GM12878 (cell line): ENCODE data around the gene IFNL1.

ENCODE experiments used
- CTCF ChIP-seq, 3 experiments: IDR thresholded peaks in 2 of 3; conservative IDR thresholded peaks in 1 of 3; 2 replicates each; pipeline ENCODE4 v1.5.1; 2011; ENCODE audit warnings: low read depth in 3 of 3, low read length in 3 of 3, mild to moderate bottlenecking in 3 of 3, control low read depth in 2 of 3, moderate library complexity in 2 of 3, inconsistent platforms in 1 of 3, mixed read lengths in 1 of 3; ENCODE audit not compliant: control insufficient read depth in 2 of 3, insufficient read depth in 1 of 3; ENCODE audit errors: extremely low read depth in 1 of 3
- EP300 ChIP-seq, 2 experiments: fragments of 150-350 bp in 1 of 2; IDR thresholded peaks; 2 replicates each; pipeline ENCODE4 v1.6.1; 2011 to 2012; ENCODE audit warnings: low read depth in 2 of 2, low read length in 2 of 2, borderline replicate concordance in 1 of 2, improper control_type of control experiment in 1 of 2, inconsistent platforms in 1 of 2; ENCODE audit not compliant: control insufficient read depth in 1 of 2
- GABPA ChIP-seq: IDR thresholded peaks from 2 replicates; pipeline ENCODE4 v1.6.1; 2014; ENCODE audit warnings: antibody characterized with exemption, low read depth, mild to moderate bottlenecking, inconsistent platforms
- HCFC1 ChIP-seq: fragments of 150-350 bp; IDR thresholded peaks from 2 replicates; pipeline ENCODE4 v1.6.1; 2014; ENCODE audit warnings: low read length
- JUNB ChIP-seq: IDR thresholded peaks from 2 replicates; pipeline ENCODE4 v1.6.1; 2016; ENCODE audit warnings: antibody characterized with exemption, mild to moderate bottlenecking
- KDM1A ChIP-seq: fragments of 200-600 bp; sonication (generic); IDR thresholded peaks from 2 replicates; pipeline ENCODE4 v1.6.1; 2016; ENCODE audit warnings: borderline replicate concordance
- MTA3 ChIP-seq: IDR thresholded peaks from 2 replicates; pipeline ENCODE4 v1.6.1; 2012; ENCODE audit warnings: low read length, inconsistent platforms, borderline replicate concordance
- NFIC ChIP-seq: IDR thresholded peaks from 2 replicates; pipeline ENCODE4 v1.6.1; 2012; ENCODE audit warnings: low read depth, mild to moderate bottlenecking, inconsistent platforms, low read length, moderate library complexity
- POLR2AphosphoS2 ChIP-seq: IDR thresholded peaks from 2 replicates; pipeline ENCODE4 v1.6.1; 2011; ENCODE audit warnings: low read depth, mild to moderate bottlenecking, low read length, improper control_type of control experiment, moderate library complexity
- RAD21 ChIP-seq: IDR thresholded peaks from 2 replicates; pipeline ENCODE4 v1.6.1; 2011; ENCODE audit warnings: mild to moderate bottlenecking, low read depth, low read length, moderate library complexity; ENCODE audit not compliant: insufficient read depth
- RFX5 ChIP-seq: IDR thresholded peaks from 2 replicates; pipeline ENCODE4 v1.6.1; 2011; ENCODE audit warnings: low read depth, low read length, improper control_type of control experiment
- TF ChIP-seq, protein P1 (sequence below): fragments of 450-650 bp; IDR thresholded peaks from 2 replicates; pipeline ENCODE4 v1.6.1; 2018; ENCODE audit warnings: mild to moderate bottlenecking, low read depth, moderate library complexity; ENCODE audit not compliant: partially characterized antibody
- TF ChIP-seq, protein P2 (sequence below): IDR thresholded peaks from 2 replicates; pipeline ENCODE4 v1.6.1; 2011; ENCODE audit warnings: low read depth, mild to moderate bottlenecking, low read length, moderate library complexity, borderline replicate concordance; ENCODE audit errors: extremely low read depth

DNA sequence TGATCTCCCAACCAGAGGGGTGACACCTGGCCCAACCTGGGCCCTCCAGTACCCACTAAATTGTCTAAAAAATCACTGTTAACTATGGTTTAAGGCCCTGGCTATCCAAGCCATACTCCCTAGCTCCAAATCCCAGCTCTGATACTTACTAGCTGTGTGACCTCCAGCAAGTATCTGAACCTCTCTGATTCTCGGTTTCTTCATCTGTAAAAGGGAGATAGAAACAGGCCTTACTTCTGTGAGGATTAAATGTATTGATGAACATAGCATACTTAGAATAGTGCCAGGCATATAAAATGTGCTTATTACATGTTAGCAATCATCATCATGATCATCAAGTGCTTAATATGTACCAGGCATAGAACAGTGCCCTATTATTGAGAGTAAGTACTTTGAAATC lies 19.7 kb downstream of the IFNL1 start:
- TF ChIP-seq RAD21 (no peak), HCFC1 (no peak), JUNB (no peak), GABPA (no peak), POLR2AphosphoS2 (no peak), EP300 (IDR thresholded peaks at IDR 0.05; ENCODE audit: borderline replicate concordance in 1 of 2, control insufficient read depth in 1 of 2, low read depth in 2 of 2, low read length in 2 of 2) (no peak), CTCF (IDR thresholded peaks at IDR 0.05 in 2 of 3, conservative IDR thresholded peaks at IDR 0.05 in 1 of 3; ENCODE audit: control insufficient read depth in 2 of 3, extremely low read depth in 1 of 3, insufficient read depth in 1 of 3, low read depth in 3 of 3, low read length in 3 of 3) (no peak), RFX5 (no peak), KDM1A (no peak), NFIC (no peak), MTA3 (no peak)
- TF ChIP-seq, protein P1, sequence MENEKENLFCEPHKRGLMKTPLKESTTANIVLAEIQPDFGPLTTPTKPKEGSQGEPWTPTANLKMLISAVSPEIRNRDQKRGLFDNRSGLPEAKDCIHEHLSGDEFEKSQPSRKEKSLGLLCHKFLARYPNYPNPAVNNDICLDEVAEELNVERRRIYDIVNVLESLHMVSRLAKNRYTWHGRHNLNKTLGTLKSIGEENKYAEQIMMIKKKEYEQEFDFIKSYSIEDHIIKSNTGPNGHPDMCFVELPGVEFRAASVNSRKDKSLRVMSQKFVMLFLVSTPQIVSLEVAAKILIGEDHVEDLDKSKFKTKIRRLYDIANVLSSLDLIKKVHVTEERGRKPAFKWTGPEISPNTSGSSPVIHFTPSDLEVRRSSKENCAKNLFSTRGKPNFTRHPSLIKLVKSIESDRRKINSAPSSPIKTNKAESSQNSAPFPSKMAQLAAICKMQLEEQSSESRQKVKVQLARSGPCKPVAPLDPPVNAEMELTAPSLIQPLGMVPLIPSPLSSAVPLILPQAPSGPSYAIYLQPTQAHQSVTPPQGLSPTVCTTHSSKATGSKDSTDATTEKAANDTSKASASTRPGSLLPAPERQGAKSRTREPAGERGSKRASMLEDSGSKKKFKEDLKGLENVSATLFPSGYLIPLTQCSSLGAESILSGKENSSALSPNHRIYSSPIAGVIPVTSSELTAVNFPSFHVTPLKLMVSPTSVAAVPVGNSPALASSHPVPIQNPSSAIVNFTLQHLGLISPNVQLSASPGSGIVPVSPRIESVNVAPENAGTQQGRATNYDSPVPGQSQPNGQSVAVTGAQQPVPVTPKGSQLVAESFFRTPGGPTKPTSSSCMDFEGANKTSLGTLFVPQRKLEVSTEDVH, result no peak
- TF ChIP-seq, protein P2, sequence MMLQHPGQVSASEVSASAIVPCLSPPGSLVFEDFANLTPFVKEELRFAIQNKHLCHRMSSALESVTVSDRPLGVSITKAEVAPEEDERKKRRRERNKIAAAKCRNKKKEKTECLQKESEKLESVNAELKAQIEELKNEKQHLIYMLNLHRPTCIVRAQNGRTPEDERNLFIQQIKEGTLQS, result no peak
